GM23248 (cell line): ENCODE measurements around the gene PLSCR3. TPM values are rescaled to one million over a fixed set of nuclear protein-coding genes. Genes with fewer than 3 reads are reported as not detected.
A peak's percentile ranks its signal among the peaks of the same experiment; 100 is the strongest.

Source experiments
- DNase-seq: peaks from one replicate; pipeline ENCODE4 v3.0.0-alpha.2; 2015
- H2AFZ ChIP-seq: fragments of 200-600 bp; sonication (generic); 2 replicates; pipeline ENCODE4 v1.6.1; 2016; ENCODE audit warnings: antibody characterized with exemption
- H3F3A ChIP-seq: fragments of 200-600 bp; sonication (generic); 2 replicates; pipeline ENCODE4 v1.6.1; 2016; ENCODE audit warnings: mild to moderate bottlenecking, antibody characterized with exemption, mixed run types; ENCODE audit not compliant: insufficient read depth
- H3K27ac ChIP-seq: fragments of 200-600 bp; sonication (generic); 2 replicates; pipeline ENCODE4 v1.5.1; 2016; ENCODE audit warnings: mild to moderate bottlenecking
- H3K27me3 ChIP-seq: fragments of 200-600 bp; sonication (generic); replicated peaks from 2 replicates; pipeline ENCODE4 v1.6.1; 2016; ENCODE audit warnings: mild to moderate bottlenecking; ENCODE audit not compliant: insufficient read depth
- H3K36me3 ChIP-seq: fragments of 200-600 bp; sonication (generic); 2 replicates; pipeline ENCODE4 v1.6.1; 2016; ENCODE audit warnings: low read depth, mild to moderate bottlenecking
- H3K4me1 ChIP-seq: fragments of 200-600 bp; sonication (generic); 2 replicates; pipeline ENCODE4 v1.6.1; 2016; ENCODE audit warnings: mild to moderate bottlenecking; ENCODE audit not compliant: insufficient read depth
- H3K4me2 ChIP-seq: fragments of 200-600 bp; sonication (generic); one replicate; pipeline ENCODE4 v1.6.1; 2016; ENCODE audit warnings: mild to moderate bottlenecking; ENCODE audit not compliant: unreplicated experiment
- H3K4me3 ChIP-seq: fragments of 200-600 bp; sonication (generic); 2 replicates; pipeline ENCODE4 v1.5.1; 2016; ENCODE audit warnings: mild to moderate bottlenecking
- H3K79me2 ChIP-seq: fragments of 200-600 bp; sonication (generic); 2 replicates; pipeline ENCODE4 v1.6.1; 2016; ENCODE audit warnings: mild to moderate bottlenecking; ENCODE audit not compliant: insufficient read depth
- H3K9ac ChIP-seq: fragments of 200-600 bp; sonication (generic); 2 replicates; pipeline ENCODE4 v1.6.1; 2016; ENCODE audit warnings: mild to moderate bottlenecking
- H3K9me2 ChIP-seq: fragments of 200-600 bp; sonication (generic); 2 replicates; pipeline ENCODE4 v1.6.1; 2016; ENCODE audit warnings: mixed run types, mild to moderate bottlenecking, moderate library complexity; ENCODE audit not compliant: insufficient read depth
- H3K9me3 ChIP-seq: fragments of 200-600 bp; sonication (generic); one replicate; pipeline ENCODE4 v1.6.1; 2017; ENCODE audit warnings: low read depth
- H4K20me1 ChIP-seq: fragments of 200-600 bp; sonication (generic); 2 replicates; pipeline ENCODE4 v1.6.0; 2016; ENCODE audit not compliant: insufficient read depth
- EZH2 ChIP-seq: fragments of 200-600 bp; sonication (generic); IDR thresholded peaks from 2 replicates; pipeline ENCODE4 v1.6.1; 2018; ENCODE audit warnings: antibody characterized with exemption, mild to moderate bottlenecking; ENCODE audit not compliant: insufficient read depth, poor library complexity, severe bottlenecking
- EZH2phosphoT487 ChIP-seq: fragments of 200-600 bp; sonication (generic); IDR thresholded peaks from 2 replicates; pipeline ENCODE4 v1.6.1; 2018; ENCODE audit warnings: antibody characterized with exemption, moderate library complexity, mild to moderate bottlenecking, low read depth; ENCODE audit not compliant: insufficient read depth
- WGBS, 2 experiments: methylation state at CpG; one replicate each; pipeline ENCODE4 v1.1.6; 2015 to 2017; ENCODE audit warnings: low lambda C conversion rate in 2 of 2, low coverage in 1 of 2; ENCODE audit errors: missing lambda C conversion rate in 2 of 2; 5-methylcytosine and 5-hydroxymethylcytosine counted together
- in situ Hi-C: fragments of 300-500 bp; cut with MboI; formaldehyde crosslinking; loops from 2 replicates; pipeline ENCODE4 v1.15.0; 2020
- polyA plus RNA-seq: library from polyadenylated mRNA; unstranded; fragments of >200 nt; fragmentation: Nextera tagmentation; extraction: Ambion mirVana; gene quantifications from 2 replicates; pipeline ENCODE4 v1.2.1, GENCODE V29; 2016
- total RNA-seq: library from RNA; depleted of rRNA; stranded (reverse); fragments of >200 nt; shearing (Covaris generic); gene quantifications from 2 replicates; pipeline ENCODE4 v1.2.3, GENCODE V29; 2014; rRNA removed

The PLSCR3 gene
- total RNA-seq (72.8 and 73.9 TPM in 2 replicates), polyA plus RNA-seq (136 and 153 TPM in 2 replicates)

DNA sequence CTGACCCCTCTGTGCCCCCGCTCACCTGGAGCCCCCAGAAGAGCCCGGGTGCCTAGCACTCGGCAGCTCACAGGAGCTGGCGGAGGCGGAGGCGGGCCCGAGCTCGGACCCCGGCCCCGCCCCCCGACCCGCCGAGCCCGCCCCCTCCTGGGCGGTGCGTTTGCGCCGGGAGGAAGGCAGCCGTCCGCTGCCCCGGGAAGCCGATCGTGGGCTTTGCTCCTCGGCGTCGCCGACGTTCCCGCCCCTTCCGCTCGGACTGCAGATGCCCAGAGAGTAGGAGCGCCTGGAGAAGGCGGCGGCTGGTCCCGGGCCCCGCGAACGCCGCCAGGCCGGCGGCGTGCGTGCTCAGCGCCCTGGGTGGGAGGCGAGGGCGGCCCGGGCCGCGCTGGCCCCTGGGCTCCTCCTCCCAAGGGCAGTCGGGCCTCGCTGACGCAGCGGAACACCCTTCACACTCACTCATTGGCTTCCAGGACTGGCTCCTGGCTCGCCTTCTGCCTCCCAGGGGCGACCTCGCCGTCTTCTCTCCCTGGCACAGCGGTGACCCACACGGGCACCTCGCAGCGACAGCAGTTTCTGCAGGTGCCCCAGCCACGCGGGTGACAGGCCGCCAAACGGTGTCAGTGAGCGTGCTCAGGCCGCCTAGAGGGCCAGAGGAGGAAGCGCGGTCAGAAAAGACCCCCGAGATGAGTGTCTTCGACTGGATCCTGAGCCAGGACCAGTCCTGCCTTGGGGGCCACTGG lies at the start of gene PLSCR3:
TSS of gene PLSCR3 (minus strand) at position 74 of the 740 bp plus-strand sequence. CDS start 415 bp downstream, outside the sequence.
- H3K9me3 ChIP-seq: no peaks in the 10 kb centered on the region
- in situ Hi-C loops: no loop called here
- H2AFZ ChIP-seq: peak within 1 kb of the TSS; percentile 80
- H3K27me3 ChIP-seq: no peaks in the 10 kb centered on the region
- no peaks in the 10 kb centered on the region; the same call in 1 of the 2 replicates for H3K36me3 ChIP-seq
- no peaks in the 10 kb centered on the region for H4K20me1 ChIP-seq
- 0 out of 2 replicates have a peak, but pooled peaks cover 8% of the 10 kb centered on the region for H3F3A ChIP-seq
- H3K4me2 ChIP-seq: peak within 1 kb of the TSS; percentile 94
- no peaks in the 10 kb centered on the region for H3K9me2 ChIP-seq
- H3K9ac ChIP-seq: peak within 1 kb of the TSS; percentile 89
- H3K4me3 ChIP-seq: peak within 1 kb of the TSS; percentile 91
- DNase-seq: peak; percentile 94
- H3K27ac ChIP-seq: peak within 1 kb of the TSS; percentile 92
- TF ChIP-seq EZH2 (no peak), EZH2phosphoT487 (no peak)
- 1 to 2% methylated on average over 38 to 44 of the region's 71 CpGs for WGBS, 2 experiments
- peaks cover 22% of the 10 kb centered on the region for H3K79me2 ChIP-seq
- peaks cover 4% of the 10 kb centered on the region; the same call in 1 of the 2 replicates for H3K4me1 ChIP-seq

DNA sequence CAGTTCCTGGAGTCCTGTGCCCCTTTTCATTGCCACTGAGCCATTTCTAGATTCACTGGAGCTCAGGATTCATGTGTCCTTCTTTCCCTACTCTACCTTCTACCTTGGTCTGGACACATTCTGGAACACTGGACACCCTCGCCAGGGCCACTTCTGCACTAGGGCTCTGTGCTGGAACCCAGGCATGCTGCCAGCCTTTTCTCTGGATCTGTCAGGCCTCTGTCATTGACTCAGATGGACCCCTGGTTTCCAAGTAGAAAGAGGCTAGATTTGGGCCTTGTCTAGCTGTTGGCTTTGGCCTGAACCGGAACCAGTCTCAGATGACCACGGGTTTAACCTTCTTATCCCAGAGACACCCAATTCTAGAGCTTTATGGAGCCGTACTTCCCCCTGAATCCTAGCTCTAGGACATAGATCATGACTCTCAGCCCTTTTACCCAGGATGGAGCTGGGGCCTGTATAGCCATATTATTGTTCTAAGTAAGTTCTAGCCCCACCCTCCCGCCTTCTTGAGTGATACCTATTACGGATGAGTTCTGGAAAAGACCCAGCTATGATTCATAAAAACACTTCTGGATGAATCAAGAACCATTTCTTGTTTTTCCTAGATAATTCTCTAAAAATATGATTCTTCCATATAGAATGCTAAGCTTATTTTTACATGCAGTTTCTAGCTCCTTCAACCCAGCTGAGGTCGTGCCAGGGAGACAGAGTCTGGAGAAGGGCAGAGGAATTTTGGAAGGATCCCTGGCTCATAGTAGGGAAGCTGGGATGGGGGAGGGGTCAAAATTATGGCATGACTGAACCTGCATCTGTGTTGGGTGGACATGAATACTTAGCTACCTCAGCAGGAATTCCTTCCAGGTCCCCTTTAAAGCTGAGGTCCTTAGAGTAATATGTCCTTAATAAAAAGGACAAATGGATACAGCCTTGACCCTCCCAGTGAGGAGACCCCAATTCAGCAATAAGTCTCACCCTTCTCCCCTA lies 49.5 kb upstream of the PLSCR3 start:
- Histone ChIP-seq H3K27me3 (peaks cover 36% of the 10 kb centered on the region), H3K36me3 (no peaks in the 10 kb centered on the region), H2AFZ (no peak overlapping the region), H3K4me1 (peaks cover 16% of the 10 kb centered on the region), H3K4me3 (no peak overlapping the region), H4K20me1 (no peaks in the 10 kb centered on the region), H3K4me2 (no peak overlapping the region), H3K27ac (no peak overlapping the region), H3K9me2 (no peaks in the 10 kb centered on the region), H3K9me3 (no peaks in the 10 kb centered on the region), H3F3A (peaks cover 11% of the 10 kb centered on the region), H3K79me2 (no peaks in the 10 kb centered on the region), H3K9ac (no peak overlapping the region)
- 79 to 86% methylated on average over 7 of the region's 7 CpGs for WGBS, 2 experiments
- in situ Hi-C loops: no loop called here
- peak; percentile 67 for DNase-seq
- TF ChIP-seq EZH2phosphoT487 (no peak), EZH2 (no peak)

DNA sequence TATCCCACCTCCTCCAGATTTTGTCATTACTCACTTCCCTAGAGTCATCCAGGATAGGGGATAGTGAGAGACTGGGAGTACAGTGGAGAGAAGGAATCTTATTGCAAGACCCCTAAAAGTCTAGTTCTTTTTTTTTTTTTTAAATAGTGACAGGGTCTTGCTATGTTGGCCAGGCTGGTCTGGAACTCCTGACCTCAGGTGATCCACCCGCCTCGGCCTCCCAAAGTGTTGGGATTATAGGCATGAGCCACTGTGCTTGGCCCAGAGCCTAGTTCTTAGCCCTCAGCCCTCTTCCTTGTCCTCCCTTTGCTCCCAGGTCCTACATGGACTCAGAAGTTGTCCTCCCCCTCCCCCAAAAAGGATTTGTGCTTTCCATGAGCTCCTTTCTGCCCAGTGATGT lies 47.8 kb upstream of the PLSCR3 start:
- in situ Hi-C loops: no loop called here

DNA sequence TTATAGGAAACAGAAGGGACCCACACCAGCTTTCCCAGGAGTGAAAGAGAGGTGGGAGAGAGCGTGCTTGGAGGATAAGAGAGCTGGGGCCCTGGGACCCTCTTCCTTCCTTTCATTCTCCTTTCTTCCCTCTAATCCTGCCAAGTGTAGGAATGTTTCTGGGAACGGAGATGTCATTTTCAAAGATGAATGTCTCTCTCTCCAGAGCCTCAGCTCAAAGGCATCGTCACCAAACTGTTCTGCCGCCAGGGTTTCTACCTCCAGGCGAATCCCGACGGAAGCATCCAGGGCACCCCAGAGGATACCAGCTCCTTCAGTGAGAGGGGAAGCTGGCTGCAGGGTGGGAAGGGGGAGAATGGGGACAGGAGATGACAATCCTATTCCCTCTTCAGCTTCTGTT lies 46.9 kb upstream of the PLSCR3 start:
- H3K4me2 ChIP-seq: no peak overlapping the region

More for the DNA sequence above, 47.8 kb upstream of the PLSCR3 start:
- Histone ChIP-seq H3K4me2 (no peak overlapping the region), H3K36me3 (no peaks in the 10 kb centered on the region), H3K27ac (no peak overlapping the region), H2AFZ (no peak overlapping the region), H3K9me3 (no peaks in the 10 kb centered on the region), H4K20me1 (no peaks in the 10 kb centered on the region), H3F3A (peaks cover 11% of the 10 kb centered on the region), H3K4me1 (peaks cover 16% of the 10 kb centered on the region), H3K9ac (no peak overlapping the region), H3K27me3 (peaks cover 44% of the 10 kb centered on the region), H3K79me2 (no peaks in the 10 kb centered on the region), H3K4me3 (no peak overlapping the region), H3K9me2 (no peaks in the 10 kb centered on the region)
- WGBS, 2 experiments: 59 to 64% methylated on average over 2 of the region's 2 CpGs
- TF ChIP-seq EZH2: no peak
- no peak for TF ChIP-seq EZH2phosphoT487
- DNase-seq: no peak

More for the DNA sequence above, 46.9 kb upstream of the PLSCR3 start:
- in situ Hi-C loops: no loop called here
- Histone ChIP-seq H3K27ac (no peak overlapping the region), H4K20me1 (no peaks in the 10 kb centered on the region), H2AFZ (no peak overlapping the region), H3F3A (peaks cover 11% of the 10 kb centered on the region), H3K4me3 (no peak overlapping the region), H3K4me1 (peaks cover 16% of the 10 kb centered on the region), H3K36me3 (no peaks in the 10 kb centered on the region), H3K79me2 (no peaks in the 10 kb centered on the region), H3K9me3 (no peaks in the 10 kb centered on the region), H3K9ac (no peak overlapping the region), H3K27me3 (peaks cover 35% of the 10 kb centered on the region; the same call in 1 of the 2 replicates), H3K9me2 (no peaks in the 10 kb centered on the region)
- WGBS, 2 experiments: 63% methylated on average over 7 of the region's 7 CpGs
- DNase-seq: no peak
- TF ChIP-seq EZH2 (no peak), EZH2phosphoT487 (no peak)
